Brain microvascular endothelial cell (primary cell): ENCODE results near the gene SERPIND1.
"Not testable (repeated sequence)": the region's sequence is repeated elsewhere in the genome, so short reads cannot be mapped to it uniquely, and the experiment has no call there.

ENCODE experiments used
- DNase-seq: peaks from one replicate; pipeline ENCODE4 v3.0.0-alpha.2; 2020
- H3K27ac ChIP-seq: fragments of 250-450 bp; sonication (Bioruptor Pico); 2 replicates; pipeline ENCODE4 v1.5.1; 2020; ENCODE audit warnings: mild to moderate bottlenecking, moderate library complexity
- H3K27me3 ChIP-seq: fragments of 250-450 bp; sonication (Bioruptor Pico); replicated peaks from 2 replicates; pipeline ENCODE4 v1.5.1; 2020; ENCODE audit warnings: mild to moderate bottlenecking
- H3K36me3 ChIP-seq: fragments of 250-450 bp; sonication (Bioruptor Pico); replicated peaks from 2 replicates; pipeline ENCODE4 v1.5.1; 2020; ENCODE audit warnings: mild to moderate bottlenecking
- H3K4me3 ChIP-seq: 2 replicates; pipeline ENCODE4 v1.5.1; 2011; ENCODE audit warnings: low read depth, mild to moderate bottlenecking, control low read depth, low read length, moderate library complexity
- CTCF ChIP-seq: IDR thresholded peaks from 2 replicates; pipeline ENCODE4 v1.5.1; 2011; ENCODE audit warnings: low read depth, mild to moderate bottlenecking, moderate library complexity, low read length, control low read depth, inconsistent platforms; ENCODE audit errors: missing control alignments
- in situ Hi-C: cut with HindIII; loops from 2 replicates; pipeline ENCODE4 v1.10.0; 2017; ENCODE audit warnings: low sequenced_read_pairs, low pct_ligation_motif_present

Gene SERPIND1

DNA sequence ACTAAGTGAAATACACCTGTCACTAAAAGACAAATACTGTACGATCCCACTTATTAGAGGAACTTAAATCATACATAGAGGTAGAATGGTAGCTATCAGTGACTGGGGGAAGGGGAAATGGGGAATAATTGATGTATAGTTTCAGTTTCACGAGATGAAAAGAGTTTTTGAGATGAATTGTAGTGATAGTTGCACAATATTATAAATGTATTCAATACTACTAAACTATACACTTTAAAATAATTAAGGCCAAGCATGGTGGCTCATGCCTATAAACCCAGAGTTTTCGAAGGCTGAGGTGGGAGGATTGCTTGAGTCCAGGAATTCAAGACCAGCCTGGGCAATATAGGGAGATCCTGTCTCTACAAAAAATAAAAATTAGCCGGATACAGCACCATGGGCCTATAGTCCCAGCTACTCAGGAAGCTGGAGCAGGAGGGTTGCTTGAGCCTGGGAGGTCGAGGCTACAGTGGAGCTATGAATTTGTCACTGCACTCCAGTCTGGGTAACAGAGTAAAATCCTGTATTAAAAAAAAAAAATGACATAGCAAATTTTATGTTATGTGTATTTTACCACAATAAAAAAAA is 40.4 kb downstream of the SERPIND1 start:
- H3K4me3 ChIP-seq, result no peak overlapping the region
- peaks cover 41% of the 10 kb centered on the region for H3K36me3 ChIP-seq
- DNase-seq, result no peak
- no peak overlapping the region for H3K27ac ChIP-seq
- TF ChIP-seq CTCF, result no peak
- in situ Hi-C loops, result no loop called here
- H3K27me3 ChIP-seq, result no peaks in the 10 kb centered on the region

- Histone ChIP-seq H3K27me3 (no peaks in the 10 kb centered on the region), H3K27ac (no peak overlapping the region), H3K36me3 (peaks cover 43% of the 10 kb centered on the region), H3K4me3 (no peak overlapping the region)
- no peak for TF ChIP-seq CTCF
- in situ Hi-C loops, result no loop called here
- DNase-seq, result no peak
Observed at GRCh38 chr22:20815477-20816050, 41.7 kb downstream of the SERPIND1 start.

DNA sequence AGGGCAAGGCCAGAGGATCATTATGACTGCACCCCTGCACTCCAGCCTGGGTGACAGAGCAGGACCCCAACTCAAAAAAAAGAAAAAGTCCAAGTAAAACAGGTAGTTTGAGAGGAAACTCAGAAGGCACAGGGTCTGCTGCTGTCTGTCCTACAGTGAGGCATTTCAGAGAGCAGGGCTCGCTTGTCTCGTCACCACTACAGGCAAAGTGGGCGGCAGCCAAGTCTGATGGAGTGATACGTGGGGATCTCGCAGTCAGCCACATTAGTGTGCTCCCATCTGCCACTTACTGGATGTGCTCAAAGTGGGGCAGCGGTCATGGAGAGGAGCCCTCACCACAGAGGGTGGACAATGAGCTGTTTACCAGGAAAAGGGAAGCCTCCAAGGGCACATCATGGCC is 42.6 kb downstream of the SERPIND1 start:
- no peak overlapping the region for H3K27ac ChIP-seq
- no peak overlapping the region for H3K4me3 ChIP-seq
- in situ Hi-C loops, result no loop called here
- no peak for TF ChIP-seq CTCF
- peaks cover 40% of the 10 kb centered on the region for H3K36me3 ChIP-seq
- no peak for DNase-seq
- H3K27me3 ChIP-seq, result no peaks in the 10 kb centered on the region

- Histone ChIP-seq H3K27me3 (no peaks in the 10 kb centered on the region), H3K4me3 (no peak overlapping the region), H3K36me3 (peaks cover 40% of the 10 kb centered on the region), H3K27ac (no peak overlapping the region)
- no peak for DNase-seq
- TF ChIP-seq CTCF, result no peak
- in situ Hi-C loops, result no loop called here
Observed at GRCh38 chr22:20818471-20818870, 44.6 kb downstream of the SERPIND1 start.

DNA sequence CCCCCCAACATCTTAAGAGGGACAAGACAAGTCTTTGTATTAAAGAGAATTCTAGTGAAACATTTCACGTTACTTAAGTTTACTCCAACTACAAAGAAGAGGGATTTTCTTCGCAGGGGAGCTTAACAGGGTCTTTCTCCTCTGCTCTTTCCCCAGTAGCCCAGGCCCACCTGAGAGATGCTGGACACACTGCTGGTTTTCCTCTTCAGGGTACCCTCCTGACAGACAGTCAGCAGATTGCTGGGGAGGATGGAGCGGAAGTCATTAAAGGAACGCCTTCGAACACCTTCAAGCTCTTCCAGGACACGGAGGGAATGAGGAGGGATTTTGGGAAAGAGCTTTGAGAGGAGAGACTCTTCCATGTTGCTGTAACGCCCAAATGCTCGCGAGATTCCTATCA is 45.6 kb downstream of the SERPIND1 start:
- Histone ChIP-seq H3K27ac (no peak overlapping the region), H3K4me3 (no peak overlapping the region), H3K36me3 (peaks cover 47% of the 10 kb centered on the region), H3K27me3 (no peaks in the 10 kb centered on the region)
- DNase-seq, result no peak
- in situ Hi-C loops, result no loop called here
- TF ChIP-seq CTCF, result no peak

DNA sequence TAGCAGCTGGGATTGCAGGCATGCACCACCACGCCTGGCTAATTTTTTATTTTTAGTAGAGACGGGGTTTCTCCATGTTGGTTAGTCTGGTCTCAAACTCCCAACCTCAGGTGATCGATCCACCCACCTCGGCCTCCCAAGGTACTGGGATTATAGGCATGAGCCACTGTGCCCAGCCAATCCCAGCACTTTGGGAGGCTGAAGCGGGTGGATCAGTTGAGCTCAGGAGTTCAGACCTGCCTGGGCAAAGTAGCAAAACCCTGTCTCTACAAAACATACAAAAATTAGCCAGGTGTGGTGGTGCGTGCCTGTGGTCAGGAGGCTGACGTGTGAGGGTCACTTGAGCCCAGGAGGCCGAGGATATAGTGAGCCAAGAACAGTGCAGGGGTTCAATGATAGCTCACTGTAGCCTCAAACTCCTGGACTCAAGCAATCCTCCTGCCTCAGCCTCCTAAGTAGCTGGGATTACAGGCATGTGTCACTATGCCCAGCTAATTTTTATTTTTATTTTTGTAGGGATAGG is 47.9 kb downstream of the SERPIND1 start:
- in situ Hi-C loops, result not testable (repeated sequence)
- peaks cover 41% of the 10 kb centered on the region for H3K36me3 ChIP-seq

More for the DNA sequence above, 47.9 kb downstream of the SERPIND1 start:
- H3K27ac ChIP-seq, H3K4me3 ChIP-seq, H3K27me3 ChIP-seq, DNase-seq: not testable (repeated sequence)
